Retinal pigment epithelial cell (primary cell): ENCODE results near the gene TUT7.
A peak's percentile ranks its signal among the peaks of the same experiment; 100 is the strongest.

Source experiments
- DNase-seq: peaks from one replicate; pipeline ENCODE4 v3.0.0-alpha.2; 2010; ENCODE audit warnings: low read depth
- H3K4me3 ChIP-seq: 2 replicates; pipeline ENCODE4 v1.5.1; 2011; ENCODE audit warnings: mild to moderate bottlenecking, low read length, control low read depth, moderate library complexity
- CTCF ChIP-seq: conservative IDR thresholded peaks from 2 replicates; pipeline ENCODE4 v1.5.1; 2011; ENCODE audit warnings: low read depth, low read length, control low read depth, inconsistent platforms

Gene TUT7

GRCh38 chr9:86277072-86277471 lies 77.1 kb downstream of the TUT7 start:
- H3K4me3 ChIP-seq = no peak overlapping the region
- no peak for DNase-seq
- TF ChIP-seq CTCF = no peak

- no peak overlapping the region for H3K4me3 ChIP-seq
- no peak for DNase-seq
- peak; percentile 33 for TF ChIP-seq CTCF
Measured at GRCh38 chr9:86275962-86276361, 78.2 kb downstream of the TUT7 start.

GRCh38 chr9:86274821-86275643 lies 79.2 kb downstream of the TUT7 start:
- DNase-seq = no peak
- no peak overlapping the region for H3K4me3 ChIP-seq
- no peak for TF ChIP-seq CTCF

- no peak overlapping the region for H3K4me3 ChIP-seq
- no peak for DNase-seq
- TF ChIP-seq CTCF = no peak
Measured at GRCh38 chr9:86272221-86272620, 82.0 kb downstream of the TUT7 start.

GRCh38 chr9:86263876-86264275 lies 90.3 kb downstream of the TUT7 start:
- no peak for TF ChIP-seq CTCF
- DNase-seq = no peak
- H3K4me3 ChIP-seq = no peak overlapping the region

- no peak for TF ChIP-seq CTCF
- no peak overlapping the region for H3K4me3 ChIP-seq
- no peak for DNase-seq
Measured at GRCh38 chr9:86262492-86262891, 91.7 kb downstream of the TUT7 start.

- TF ChIP-seq CTCF = no peak
- no peak for DNase-seq
- no peak within 1 kb of the TSS for H3K4me3 ChIP-seq
Measured at GRCh38 chr9:86259557-86259956, 94.7 kb downstream of the TUT7 start, which contains the start of gene C9orf153. C9orf153 (minus strand) TSS chr9:86259657; CDS start chr9:86229603, 30,054 bp downstream.
